ENCODE measurements around the gene LAMB3. TPM values are rescaled to one million over a fixed set of nuclear protein-coding genes. Genes with fewer than 3 reads are reported as not detected.

LAMB3 gene
- total RNA-seq, 2 experiments from 2014 or later = 0.78 to 0.84 TPM

DNA sequence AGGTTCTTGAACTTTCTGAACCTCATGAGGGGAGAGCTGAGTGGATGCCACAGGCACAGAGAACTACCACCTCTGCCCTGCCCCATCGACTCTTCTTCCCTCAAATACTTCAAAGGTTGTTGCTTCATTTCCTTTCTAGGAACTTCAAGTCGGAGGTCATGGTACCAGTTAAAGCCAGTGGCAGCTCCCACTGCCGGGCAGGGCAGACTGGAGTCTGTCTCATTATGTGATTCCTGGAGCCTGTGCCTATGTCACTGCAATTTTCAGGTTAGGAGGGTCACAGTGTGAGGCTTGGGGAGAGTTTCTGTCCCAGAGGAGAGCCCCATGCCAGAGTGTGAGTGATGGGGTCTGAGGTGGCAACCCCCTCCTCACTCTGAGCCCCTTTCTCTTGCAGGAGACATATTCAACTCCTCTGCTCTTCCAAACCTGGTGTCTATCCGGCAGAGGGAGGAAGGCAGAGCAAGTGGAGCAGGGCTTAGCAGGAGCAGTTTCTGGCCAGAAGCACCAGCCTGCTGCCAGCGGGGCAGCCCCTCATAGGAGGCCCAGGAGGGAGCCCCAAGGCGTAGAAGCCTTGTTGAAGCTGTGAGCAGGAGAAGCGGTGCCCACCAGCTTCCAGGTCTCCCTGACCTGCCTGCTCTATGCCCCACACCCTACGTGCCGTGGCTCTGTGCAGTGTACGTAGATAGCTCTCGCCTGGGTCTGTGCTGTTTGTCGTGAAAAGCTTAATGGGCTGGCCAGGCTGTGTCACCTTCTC, 39.4 kb downstream of the LAMB3 start:
- H3K27ac Mint-ChIP-seq = peak overlapping the region; percentile 9
- CTCF ChIA-PET = interaction anchor here (2.4 kb wide), 1 partner anchor 10 kb away, joined by 8 read pairs; no protein-coding TSS in a partner anchor
- H3K9me3 Mint-ChIP-seq (ENCODE audit: insufficient read depth) = no peaks in the 10 kb centered on the region
- peaks cover 3% of the 10 kb centered on the region for H3K27me3 Mint-ChIP-seq (ENCODE audit: low read depth)
- DNase-seq = no peak
- peak; percentile 15 for ATAC-seq
- no peaks in the 10 kb centered on the region for H3K36me3 Mint-ChIP-seq (ENCODE audit: low read depth)
- peaks cover 10% of the 10 kb centered on the region for H3K4me1 Mint-ChIP-seq (ENCODE audit: low read depth)
- no peak overlapping the region for H3K4me3 Mint-ChIP-seq
- POLR2A ChIA-PET = no interaction called here

DNA sequence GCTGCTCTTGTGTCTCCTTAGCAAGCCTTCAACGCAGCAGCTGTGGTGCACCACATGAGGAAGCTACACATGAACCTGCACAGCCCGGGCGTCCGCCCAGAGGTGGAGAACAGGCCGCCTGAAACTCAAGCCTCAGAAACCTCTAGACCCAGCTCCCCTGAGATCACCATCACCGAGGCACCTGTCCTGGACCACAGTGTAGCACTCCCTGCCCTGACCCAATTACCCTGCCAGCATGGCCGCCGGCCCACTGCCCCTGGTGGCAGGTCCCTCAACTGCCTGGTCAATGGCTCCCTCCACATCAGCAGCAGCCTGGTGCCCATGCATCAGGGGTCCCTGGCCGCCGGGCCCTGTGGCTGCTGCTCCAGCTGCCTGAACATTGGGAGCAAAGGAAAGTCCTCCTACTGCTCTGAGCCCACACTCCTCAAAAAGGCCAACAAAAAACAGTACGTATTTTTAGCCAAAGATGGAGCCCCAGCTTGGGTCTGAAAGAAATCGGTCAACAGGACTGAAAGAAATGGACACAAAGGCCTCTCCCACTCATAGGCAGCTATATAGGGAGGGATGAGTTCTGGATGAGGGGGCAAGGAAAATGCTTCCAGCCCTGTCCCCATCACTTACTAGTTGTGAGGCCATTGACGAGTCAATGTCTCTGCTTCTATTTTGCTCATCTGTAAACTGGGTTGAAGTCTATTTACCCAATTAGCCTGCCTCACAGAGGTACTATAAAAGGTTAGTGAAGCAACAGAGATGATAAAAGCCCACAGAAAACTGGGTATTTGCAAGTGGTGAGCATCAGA, 40.3 kb downstream of the LAMB3 start:
- Mint-ChIP-seq H3K27me3 (ENCODE audit: low read depth) (peaks cover 3% of the 10 kb centered on the region), H3K36me3 (ENCODE audit: low read depth) (no peaks in the 10 kb centered on the region), H3K4me1 (ENCODE audit: low read depth) (peaks cover 10% of the 10 kb centered on the region), H3K4me3 (no peak overlapping the region), H3K9me3 (ENCODE audit: insufficient read depth) (no peaks in the 10 kb centered on the region), H3K27ac (no peak overlapping the region)
- DNase-seq = no peak
- ChIA-PET CTCF (interaction anchor here (1.4 kb wide), 1 partner anchor 46 kb away, joined by 4 read pairs; no protein-coding TSS in a partner anchor), POLR2A (no interaction called here)
- peak; percentile 50 for ATAC-seq

DNA sequence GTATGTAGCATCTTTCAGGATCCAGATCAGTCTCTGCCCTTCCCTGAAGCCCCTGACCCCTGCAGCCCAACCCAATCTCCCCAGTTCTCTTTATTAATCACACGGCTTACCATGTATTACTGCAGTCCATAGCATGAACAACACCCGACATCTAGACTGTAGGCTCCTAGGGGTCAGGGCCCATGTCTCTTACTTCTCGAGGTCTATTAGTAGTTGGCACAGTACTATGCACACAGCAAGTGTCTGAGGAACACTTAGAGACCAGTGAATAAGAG, 41.7 kb downstream of the LAMB3 start:
- no peaks in the 10 kb centered on the region for H3K36me3 Mint-ChIP-seq (ENCODE audit: low read depth)
- ChIA-PET CTCF (interaction anchor here (1.4 to 1.9 kb wide), 2 partner anchors 17 to 44 kb away, joined by 4 to 6 read pairs; no protein-coding TSS in a partner anchor), POLR2A (no interaction called here)
- DNase-seq (no peak), ATAC-seq (no peak)
- peaks cover 3% of the 10 kb centered on the region for H3K27me3 Mint-ChIP-seq (ENCODE audit: low read depth)
- peaks cover 10% of the 10 kb centered on the region for H3K4me1 Mint-ChIP-seq (ENCODE audit: low read depth)
- no peaks in the 10 kb centered on the region for H3K9me3 Mint-ChIP-seq (ENCODE audit: insufficient read depth)
- no peak overlapping the region for H3K27ac Mint-ChIP-seq
- H3K4me3 Mint-ChIP-seq = no peak overlapping the region

DNA sequence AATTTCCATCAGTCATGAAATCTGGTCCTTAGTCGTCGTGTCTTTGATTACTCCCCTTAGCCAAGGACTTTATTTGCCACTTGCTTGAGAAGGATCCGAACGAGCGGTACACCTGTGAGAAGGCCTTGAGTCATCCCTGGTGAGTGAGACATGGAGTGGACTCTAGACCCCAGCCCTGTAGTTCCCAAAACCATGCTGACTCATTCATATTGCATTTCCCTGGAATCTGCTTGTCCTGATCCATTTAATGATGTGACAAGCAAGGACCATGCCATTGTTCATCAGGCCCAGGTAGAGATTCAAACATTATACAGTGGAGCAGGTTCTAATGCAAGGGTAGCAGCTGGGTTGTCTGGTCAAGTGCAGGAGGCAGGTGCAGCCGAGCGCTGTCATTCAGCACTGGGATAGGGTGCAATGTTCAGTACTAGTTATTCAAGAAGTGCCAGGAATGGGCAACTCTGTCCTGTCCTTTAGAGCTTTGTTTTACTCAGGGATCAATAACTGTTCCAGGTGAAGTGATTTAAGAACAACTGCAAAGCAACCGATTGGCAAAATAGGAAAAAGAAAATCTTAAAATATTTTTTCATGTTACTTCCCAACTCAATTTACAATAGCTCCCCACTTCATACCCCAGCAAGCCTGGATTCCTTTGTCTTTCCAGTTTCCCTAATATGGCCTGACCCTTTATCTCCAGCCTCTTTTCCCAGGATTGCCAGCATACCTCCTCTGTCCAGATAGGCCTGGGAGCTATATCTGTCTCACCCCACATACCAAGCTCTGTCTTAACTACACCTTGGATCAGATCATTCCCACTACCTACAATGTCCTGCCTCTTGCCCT, 42.2 kb downstream of the LAMB3 start:
- Mint-ChIP-seq H3K4me1 (ENCODE audit: low read depth) (peaks cover 11% of the 10 kb centered on the region), H3K27ac (no peak overlapping the region), H3K4me3 (no peak overlapping the region), H3K27me3 (ENCODE audit: low read depth) (peaks cover 3% of the 10 kb centered on the region), H3K36me3 (ENCODE audit: low read depth) (no peaks in the 10 kb centered on the region), H3K9me3 (ENCODE audit: insufficient read depth) (no peaks in the 10 kb centered on the region)
- ATAC-seq = no peak
- POLR2A ChIA-PET = no interaction called here
- DNase-seq = no peak
- CTCF ChIA-PET = interaction anchor here (1.9 kb wide), 1 partner anchor 17 kb away, joined by 6 read pairs; no protein-coding TSS in a partner anchor

DNA sequence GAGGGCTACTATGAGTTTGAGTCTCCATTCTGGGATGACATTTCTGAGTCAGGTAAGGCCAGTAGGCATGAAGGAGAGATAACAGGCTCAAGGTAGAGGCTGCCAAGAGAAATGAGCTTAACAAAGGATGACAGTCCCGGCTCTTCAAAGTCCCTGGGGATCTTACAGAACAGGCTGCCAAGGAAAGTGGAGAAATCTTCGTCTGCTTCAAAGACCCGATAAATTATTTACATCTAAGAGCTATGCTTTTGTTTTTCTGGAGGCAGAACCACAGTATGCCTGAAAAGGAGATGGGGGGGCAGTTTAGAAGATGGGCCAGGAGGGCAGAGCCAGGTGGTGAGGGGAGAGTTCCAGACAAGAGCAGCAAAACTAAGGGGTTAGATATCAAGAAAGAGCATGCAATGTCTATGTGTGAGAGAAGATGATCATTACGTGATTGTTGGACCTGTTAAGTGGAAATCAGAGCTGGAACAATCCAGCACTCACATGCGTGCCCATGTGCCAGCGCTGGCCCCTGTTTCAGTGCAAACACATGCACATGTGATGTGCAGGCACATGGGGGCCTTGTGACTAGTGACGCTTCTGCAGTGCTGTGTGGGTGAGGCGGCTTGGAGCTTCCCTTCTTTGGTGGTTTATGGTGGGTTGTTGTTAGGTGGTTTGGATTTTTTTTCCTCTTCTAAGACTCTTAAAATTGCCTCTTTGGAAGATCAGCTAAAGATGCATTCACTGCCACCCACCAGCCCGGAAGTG, 43.0 kb downstream of the LAMB3 start:
- H3K27ac Mint-ChIP-seq = no peak overlapping the region
- no peaks in the 10 kb centered on the region for H3K9me3 Mint-ChIP-seq (ENCODE audit: insufficient read depth)
- no peak overlapping the region for H3K4me3 Mint-ChIP-seq
- ChIA-PET POLR2A (no interaction called here), CTCF (interaction anchor here (1.9 kb wide), 1 partner anchor 18 kb away, joined by 6 read pairs; no protein-coding TSS in a partner anchor)
- no peaks in the 10 kb centered on the region for H3K36me3 Mint-ChIP-seq (ENCODE audit: low read depth)
- no peaks in the 10 kb centered on the region for H3K27me3 Mint-ChIP-seq (ENCODE audit: low read depth)
- peaks cover 16% of the 10 kb centered on the region for H3K4me1 Mint-ChIP-seq (ENCODE audit: low read depth)
- ATAC-seq = no peak
- DNase-seq = no peak

DNA sequence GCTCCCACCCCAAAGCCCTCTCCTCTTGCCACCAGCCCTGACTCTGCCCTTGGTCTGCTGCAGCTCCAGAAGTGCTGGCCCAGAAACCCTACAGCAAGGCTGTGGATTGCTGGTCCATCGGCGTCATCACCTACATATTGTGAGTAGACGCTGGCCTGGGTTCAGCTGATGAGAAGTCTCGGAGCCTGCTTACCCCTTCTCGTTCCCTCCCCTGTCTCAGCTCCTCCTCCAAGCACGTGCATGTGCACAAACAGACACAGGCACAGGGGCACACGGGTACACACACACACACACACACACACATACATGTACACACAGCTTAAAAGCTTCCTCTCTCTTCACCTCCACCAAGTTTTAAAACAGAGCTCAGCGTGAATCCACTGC, 44.4 kb downstream of the LAMB3 start:
- no peak for ATAC-seq

DNA sequence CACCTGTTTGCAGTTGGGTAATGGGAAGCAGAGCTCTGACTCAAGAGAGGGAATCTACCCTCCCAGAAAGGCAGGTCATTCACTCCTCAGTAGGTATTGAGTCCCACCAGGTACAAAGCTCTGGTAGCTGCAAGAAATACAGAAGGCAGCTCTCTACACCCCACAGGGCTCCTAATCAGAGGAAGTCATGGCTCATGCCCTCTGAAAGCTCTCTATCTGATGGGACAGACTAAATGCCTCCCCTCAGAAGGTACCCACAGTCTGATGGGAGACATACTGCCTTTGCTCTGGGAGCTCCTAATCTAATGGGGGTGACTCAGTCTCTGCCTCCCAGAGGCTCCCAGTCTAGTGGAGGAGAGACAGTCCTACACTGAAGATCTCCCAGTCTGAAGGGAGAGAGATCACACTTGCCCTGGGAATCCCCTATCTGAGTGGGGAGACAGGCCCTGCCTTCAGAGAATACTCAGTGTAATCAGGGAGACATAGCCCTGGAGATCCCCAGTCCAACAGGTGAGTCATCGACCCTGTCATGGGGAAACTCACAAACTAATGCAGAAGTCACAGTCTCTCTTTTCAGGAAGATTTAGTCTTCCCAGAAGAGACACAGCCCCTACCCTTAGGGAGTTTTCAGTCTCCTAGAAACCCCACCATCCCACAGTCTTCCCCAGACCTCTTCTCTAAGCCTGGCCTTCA, 45.0 kb downstream of the LAMB3 start:
- Mint-ChIP-seq H3K27ac (no peak overlapping the region), H3K4me3 (no peak overlapping the region), H3K36me3 (ENCODE audit: low read depth) (no peaks in the 10 kb centered on the region), H3K27me3 (ENCODE audit: low read depth) (no peaks in the 10 kb centered on the region), H3K4me1 (ENCODE audit: low read depth) (peaks cover 12% of the 10 kb centered on the region), H3K9me3 (ENCODE audit: insufficient read depth) (no peaks in the 10 kb centered on the region)
- ChIA-PET POLR2A (no interaction called here), CTCF (interaction anchor here (0.7 to 1.5 kb wide), 5 partner anchors 19 to 141 kb away, joined by 3 read pairs; partner anchors contain the start of gene G0S2)
- ATAC-seq (no peak), DNase-seq (no peak)

More for the DNA sequence above, 44.4 kb downstream of the LAMB3 start:
- Mint-ChIP-seq H3K4me3 (no peak overlapping the region), H3K4me1 (ENCODE audit: low read depth) (peaks cover 16% of the 10 kb centered on the region), H3K36me3 (ENCODE audit: low read depth) (no peaks in the 10 kb centered on the region), H3K27ac (no peak overlapping the region), H3K27me3 (ENCODE audit: low read depth) (no peaks in the 10 kb centered on the region), H3K9me3 (ENCODE audit: insufficient read depth) (no peaks in the 10 kb centered on the region)
- ChIA-PET CTCF (interaction anchor here (0.7 to 1.5 kb wide), 5 partner anchors 68 to 215 kb away, joined by 3 read pairs; partner anchors contain the start of gene G0S2), POLR2A (no interaction called here)
- DNase-seq = no peak

DNA sequence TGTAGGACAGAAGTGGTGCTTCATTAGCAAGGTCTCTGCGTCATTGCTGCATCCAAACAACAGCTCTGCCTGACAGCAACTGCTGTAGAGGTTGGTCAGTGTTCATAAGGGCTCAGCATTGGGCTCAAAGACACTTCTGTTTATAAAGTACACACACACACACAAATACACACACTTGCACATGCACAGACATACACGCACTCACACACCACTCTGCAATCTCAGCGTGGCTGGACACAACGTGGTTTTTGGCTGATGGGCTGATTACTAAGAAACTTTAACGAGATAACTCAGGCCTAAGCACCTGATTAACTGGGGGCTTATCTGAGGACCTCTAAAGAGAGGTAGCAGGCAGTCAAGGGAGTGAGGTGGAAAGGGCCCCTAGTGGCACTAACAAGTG, 48.3 kb downstream of the LAMB3 start:
- DNase-seq (no peak), ATAC-seq (no peak)
- ChIA-PET CTCF (interaction anchor here (1.5 to 1.7 kb wide), 2 partner anchors 90 to 145 kb away, joined by 4 to 12 read pairs; no protein-coding TSS in a partner anchor), POLR2A (no interaction called here)
- peaks cover 6% of the 10 kb centered on the region for H3K4me1 Mint-ChIP-seq (ENCODE audit: low read depth)
- H3K9me3 Mint-ChIP-seq (ENCODE audit: insufficient read depth) = no peaks in the 10 kb centered on the region
- peaks cover 26% of the 10 kb centered on the region for H3K27me3 Mint-ChIP-seq (ENCODE audit: low read depth)
- H3K4me3 Mint-ChIP-seq = no peak overlapping the region
- no peaks in the 10 kb centered on the region for H3K36me3 Mint-ChIP-seq (ENCODE audit: low read depth)
- no peak overlapping the region for H3K27ac Mint-ChIP-seq

DNA sequence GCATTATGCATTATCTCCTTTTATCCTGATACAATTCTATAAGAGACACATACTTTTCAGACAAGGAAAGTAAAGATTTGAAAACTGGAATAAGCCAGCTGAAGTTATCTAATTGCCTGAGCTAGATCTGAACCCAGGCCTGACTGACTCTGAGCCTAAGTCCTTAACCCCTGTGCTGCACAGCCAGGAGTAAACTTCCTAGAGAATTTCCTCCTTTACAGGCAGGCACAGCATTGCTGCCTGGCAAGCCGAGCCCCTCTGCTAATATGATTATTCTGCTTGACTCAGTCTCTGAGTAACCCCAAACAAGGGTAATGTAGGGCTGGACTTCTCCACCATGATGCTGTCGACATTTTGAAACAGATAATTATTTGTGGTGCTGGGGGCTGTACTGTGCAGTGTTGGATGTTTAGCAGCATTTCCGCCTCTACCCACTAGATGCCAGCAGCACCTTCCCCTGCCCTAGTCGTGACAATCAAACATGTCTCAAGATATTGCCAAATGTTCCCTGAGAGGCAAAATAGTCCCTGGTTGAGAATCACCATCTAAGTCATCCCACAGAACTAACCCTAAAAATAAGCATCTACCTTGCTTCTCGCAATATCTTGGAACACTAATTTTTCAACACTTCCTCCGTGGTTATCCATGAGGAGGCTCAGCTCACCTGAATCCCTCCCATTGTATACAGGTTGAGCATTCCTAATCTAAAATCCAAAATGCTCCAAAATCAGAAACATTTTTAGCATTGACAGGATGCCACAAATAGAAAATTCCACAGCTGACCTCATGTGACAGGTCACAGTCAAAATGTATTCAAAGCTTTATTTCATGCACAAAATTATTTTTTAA, 50.2 kb downstream of the LAMB3 start:
- Mint-ChIP-seq H3K36me3 (ENCODE audit: low read depth) (no peaks in the 10 kb centered on the region), H3K4me3 (no peak overlapping the region), H3K4me1 (ENCODE audit: low read depth) (peaks cover 6% of the 10 kb centered on the region), H3K27me3 (ENCODE audit: low read depth) (peaks cover 35% of the 10 kb centered on the region), H3K9me3 (ENCODE audit: insufficient read depth) (no peaks in the 10 kb centered on the region), H3K27ac (no peak overlapping the region)
- ChIA-PET POLR2A (no interaction called here), CTCF (interaction anchor here (0.6 to 1.7 kb wide), 12 partner anchors 11 to 154 kb away, joined by 3 to 12 read pairs (median 4); partner anchors contain the start of gene TRAF3IP3)
- DNase-seq = peak; percentile 53
- ATAC-seq = peak; percentile 76

DNA sequence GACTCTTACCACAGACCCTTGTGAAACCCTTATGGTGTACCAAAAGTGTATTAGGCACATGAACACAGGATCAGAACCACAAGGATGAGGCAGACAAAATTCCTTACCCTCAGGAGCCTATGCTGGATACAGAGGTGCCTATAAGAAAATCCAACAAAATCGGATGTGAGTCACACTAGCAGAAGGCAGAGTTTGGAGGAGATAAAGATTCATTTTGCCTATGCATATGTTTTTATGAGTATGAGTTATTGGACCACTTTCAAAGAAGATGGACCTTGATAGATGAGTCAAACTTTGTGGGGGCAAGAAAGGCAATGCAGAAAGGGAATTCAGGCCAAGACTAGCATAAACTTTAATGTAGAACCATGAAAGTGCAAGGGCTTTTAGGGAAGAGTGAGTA, 51.7 kb downstream of the LAMB3 start:
- ChIA-PET CTCF (interaction anchor here (0.9 to 1.5 kb wide), 2 partner anchors 93 to 148 kb away, joined by 3 to 6 read pairs; no protein-coding TSS in a partner anchor), POLR2A (no interaction called here)
- H3K36me3 Mint-ChIP-seq (ENCODE audit: low read depth) = no peaks in the 10 kb centered on the region
- peaks cover 6% of the 10 kb centered on the region for H3K4me1 Mint-ChIP-seq (ENCODE audit: low read depth)
- no peak overlapping the region for H3K27ac Mint-ChIP-seq
- ATAC-seq (no peak), DNase-seq (no peak)
- H3K9me3 Mint-ChIP-seq (ENCODE audit: insufficient read depth) = no peaks in the 10 kb centered on the region
- H3K4me3 Mint-ChIP-seq = no peak overlapping the region
- peaks cover 39% of the 10 kb centered on the region for H3K27me3 Mint-ChIP-seq (ENCODE audit: low read depth)
